ENCODE results near the gene NANOGP8.
"Not testable (repeated sequence)": the region's sequence is repeated elsewhere in the genome, so short reads cannot be mapped to it uniquely, and the experiment has no call there.

Gene NANOGP8

DNA sequence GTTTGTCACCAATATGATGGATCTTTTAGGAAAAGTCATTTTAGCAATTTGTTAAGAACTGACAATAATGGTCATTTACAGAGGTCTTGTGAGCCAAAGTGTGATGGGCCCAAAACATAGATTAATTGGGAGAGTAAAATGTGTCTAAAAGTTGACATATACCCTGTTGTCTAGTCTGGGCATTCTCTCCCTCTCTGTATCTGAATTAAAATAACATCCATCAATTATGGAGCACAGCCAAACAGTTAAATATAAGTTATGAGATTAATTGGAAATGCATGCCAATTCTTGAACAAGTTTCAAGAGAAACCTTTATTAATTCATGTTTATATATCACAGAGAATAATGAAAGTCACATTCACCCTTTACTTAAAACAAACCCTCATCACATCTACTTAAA is 13.6 kb upstream of the NANOGP8 start:
- no peak for FAIRE-seq
- no peak for DNase-seq (ENCODE audit: insufficient read length, low spot score)

DNA sequence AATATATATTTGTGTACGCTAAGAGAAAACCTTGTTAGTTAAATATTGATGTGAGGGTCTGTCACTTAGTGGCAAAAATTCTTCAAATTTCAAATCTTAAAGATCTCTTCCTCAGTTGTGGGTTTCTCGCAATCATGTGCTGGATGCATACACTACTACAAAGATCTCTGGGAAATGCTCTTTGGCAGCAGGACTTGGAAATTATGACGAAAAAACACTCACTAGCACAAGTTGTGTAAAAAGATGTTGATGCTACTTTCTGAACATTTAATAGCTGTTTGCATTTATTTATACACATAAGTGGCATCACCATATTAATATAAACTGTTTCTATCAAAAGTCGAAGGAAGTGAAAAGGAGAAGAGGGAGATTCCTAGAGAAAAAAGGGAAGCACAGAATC is 10.8 kb upstream of the NANOGP8 start:
- no peak for FAIRE-seq
- no peak for DNase-seq (ENCODE audit: insufficient read length, low spot score)

DNA sequence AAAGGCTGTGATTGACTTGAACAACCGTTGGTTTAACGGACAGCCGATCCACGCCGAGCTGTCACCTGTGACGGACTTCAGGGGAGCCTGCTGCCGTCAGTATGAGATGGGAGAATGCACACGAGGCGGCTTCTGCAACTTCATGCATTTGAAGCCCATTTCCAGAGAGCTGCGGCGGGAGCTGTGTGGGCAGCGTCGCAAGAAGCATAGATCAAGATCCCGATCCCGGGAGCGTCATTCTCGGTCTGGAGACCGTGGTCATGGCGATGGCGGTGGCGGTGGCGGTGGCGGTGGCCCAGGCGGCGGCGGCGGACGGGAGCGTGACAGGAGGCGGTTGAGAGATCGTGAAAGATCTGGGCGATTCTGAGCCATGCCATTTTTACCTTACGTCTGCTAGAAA is 7.8 kb upstream of the NANOGP8 start:
- no peak for FAIRE-seq
- no peak for DNase-seq (ENCODE audit: insufficient read length, low spot score)

DNA sequence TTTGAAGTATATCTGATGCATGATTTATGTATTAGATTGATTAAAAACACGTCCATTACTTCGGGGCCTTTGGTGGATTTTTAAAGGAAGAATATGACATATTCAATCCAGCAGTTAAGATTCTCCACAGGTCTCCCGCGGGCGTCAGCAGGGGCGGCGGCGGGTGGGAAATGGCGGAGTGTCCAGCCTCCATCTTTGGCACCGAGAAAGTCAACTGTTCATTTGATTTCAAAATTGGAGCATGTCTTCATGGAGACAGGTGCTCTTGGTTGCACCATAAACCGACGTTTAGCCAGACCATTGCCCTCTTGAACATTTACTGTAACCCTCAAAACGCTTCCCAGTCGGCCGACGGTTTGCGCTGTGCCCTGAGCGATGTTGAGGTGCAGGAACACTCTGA is 7.2 kb upstream of the NANOGP8 start:
- FAIRE-seq (no peak), DNase-seq (ENCODE audit: insufficient read length, low spot score) (no peak)

DNA sequence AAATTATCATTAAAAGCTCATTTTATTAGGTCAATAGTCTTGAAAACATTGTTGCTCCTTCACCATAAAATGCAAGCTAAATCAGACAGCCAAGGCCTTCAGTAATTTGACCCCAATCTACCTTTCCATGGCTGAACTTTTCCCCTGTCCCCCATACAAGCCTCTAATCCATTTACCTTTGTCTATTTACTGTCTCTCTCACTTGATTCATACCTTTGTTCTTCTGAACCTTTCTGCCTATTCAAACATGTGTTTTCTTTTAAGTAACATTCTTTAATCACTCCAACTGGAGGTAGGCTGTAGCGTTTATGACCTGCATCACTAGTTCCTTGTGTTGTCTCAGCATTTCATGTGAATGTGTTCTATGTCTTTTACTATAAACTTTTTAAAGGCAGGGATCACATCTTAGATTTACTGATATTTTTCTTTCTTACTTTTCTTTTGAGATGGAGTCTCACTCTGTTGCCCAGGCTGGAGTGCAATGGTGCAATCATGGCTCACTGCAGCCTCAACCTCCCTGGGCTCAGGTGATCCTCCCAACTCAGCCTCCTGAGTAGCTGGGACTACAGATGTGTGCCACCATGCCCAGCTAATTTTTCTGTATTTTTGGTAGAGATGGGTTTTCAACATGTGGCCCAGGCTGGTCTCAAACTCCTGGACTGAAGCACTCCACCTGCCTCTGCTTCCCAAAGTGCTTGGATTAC is 5.2 kb upstream of the NANOGP8 start:
- DNase-seq (ENCODE audit: insufficient read length, low spot score) (no peak), FAIRE-seq (no peak)

DNA sequence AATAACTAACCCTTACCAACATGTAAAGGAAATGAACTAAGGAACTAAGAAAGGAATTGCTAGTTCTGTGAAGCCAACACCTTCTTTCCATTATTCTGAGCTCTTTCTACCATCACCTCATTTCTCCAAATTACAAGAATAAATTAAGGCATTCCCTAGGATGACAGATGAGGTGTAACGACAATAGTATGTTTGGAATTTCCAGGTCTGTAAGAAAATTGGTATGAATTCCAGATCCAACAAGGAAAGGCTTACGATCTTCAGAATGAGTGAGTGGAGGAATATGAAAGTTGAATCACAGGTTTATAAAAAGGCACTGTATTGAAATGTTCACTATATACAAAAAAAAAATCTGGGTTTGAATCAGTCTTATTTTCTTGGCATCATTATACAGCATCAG is 4.5 kb upstream of the NANOGP8 start:
- no peak for DNase-seq (ENCODE audit: insufficient read length, low spot score)
- no peak for FAIRE-seq

DNA sequence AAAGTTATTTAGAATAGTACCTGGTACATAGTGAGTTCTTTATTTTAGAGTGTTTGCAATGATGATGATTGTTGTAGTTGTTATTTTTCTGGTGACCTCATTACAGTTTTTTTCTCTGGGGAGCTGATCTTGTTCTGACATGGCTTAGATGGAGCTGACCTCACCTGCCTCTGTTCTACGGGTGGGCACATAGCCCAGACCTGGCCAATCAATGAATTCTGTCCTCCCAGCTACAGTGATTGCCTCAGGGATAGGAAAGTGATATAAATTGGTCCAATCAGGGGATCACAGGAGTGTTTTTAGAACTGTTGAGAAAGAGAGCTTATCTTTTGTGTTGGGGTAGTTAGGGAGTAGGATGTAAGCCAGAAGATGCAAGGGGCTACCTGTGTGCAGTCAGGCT is 3.2 kb upstream of the NANOGP8 start:
- no peak for DNase-seq (ENCODE audit: insufficient read length, low spot score)
- FAIRE-seq = no peak

DNA sequence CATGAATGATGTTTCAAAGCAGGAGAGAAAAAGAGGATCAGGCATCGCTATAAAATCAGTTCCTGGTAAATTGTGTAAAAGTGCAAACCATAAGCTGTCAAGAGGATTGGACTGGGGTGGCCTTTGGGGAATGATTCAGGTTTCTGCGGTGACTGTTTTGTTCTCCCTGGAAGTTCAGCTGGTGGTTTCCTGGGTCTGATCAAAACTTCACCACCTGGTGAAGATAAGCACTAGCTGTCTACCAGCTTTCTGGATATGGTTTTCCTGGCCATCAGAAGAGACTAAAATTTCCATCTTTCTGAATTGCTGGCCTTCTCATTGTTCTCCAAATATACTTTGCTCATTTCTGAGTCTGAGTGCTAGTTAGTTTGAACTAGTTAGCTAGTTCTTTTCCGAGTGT is 2.7 kb upstream of the NANOGP8 start:
- FAIRE-seq (no peak), DNase-seq (ENCODE audit: insufficient read length, low spot score) (no peak)

DNA sequence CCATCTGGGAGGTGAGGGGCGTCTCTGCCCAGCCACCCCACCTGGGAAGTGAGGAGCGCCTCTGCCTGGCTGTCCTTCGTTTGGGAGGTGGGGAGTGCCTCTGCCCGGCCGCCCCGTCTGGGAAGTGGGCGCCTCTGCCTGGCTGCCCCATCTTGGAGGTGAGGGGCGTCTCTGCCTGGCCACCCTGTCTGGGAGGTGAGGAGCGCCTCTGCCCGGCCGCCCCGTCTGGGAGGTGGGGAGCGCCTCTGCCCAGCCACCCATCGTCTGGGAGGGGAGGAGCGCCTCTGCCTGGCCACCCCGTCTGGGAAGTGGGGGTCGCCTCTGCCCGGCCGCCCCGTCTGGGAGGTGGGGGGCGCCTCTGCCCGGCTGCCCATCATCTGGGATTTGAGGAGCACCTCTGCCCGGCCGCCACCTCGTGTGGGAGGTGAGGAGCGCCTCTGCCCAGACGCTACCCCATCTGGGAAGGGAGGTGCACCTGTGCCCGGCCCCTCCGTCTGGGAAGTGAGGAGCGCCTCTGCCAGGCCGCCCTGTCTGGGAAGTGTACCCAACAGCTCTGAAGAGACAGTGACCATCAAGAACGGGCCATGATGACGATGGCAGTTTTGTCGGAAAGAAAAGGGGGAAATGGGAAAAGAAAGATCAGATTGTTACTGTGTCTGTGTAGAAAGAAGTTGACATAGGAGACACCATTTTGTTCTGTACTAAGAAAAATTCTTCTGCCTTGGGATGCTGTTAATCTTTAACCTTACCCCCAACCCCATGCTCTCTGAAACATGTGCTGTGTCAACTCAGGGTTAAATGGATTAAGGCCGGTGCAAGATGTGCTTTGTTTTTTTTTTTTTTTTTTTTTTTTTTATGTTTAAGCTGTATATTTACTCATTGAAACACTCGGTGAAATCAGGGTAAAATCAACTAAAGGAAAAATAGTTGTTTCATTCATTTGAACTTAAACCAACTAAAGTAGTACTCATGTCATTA is 2.4 kb downstream of the NANOGP8 start:
- DNase-seq (ENCODE audit: insufficient read length, low spot score); FAIRE-seq: not testable (repeated sequence)

DNA sequence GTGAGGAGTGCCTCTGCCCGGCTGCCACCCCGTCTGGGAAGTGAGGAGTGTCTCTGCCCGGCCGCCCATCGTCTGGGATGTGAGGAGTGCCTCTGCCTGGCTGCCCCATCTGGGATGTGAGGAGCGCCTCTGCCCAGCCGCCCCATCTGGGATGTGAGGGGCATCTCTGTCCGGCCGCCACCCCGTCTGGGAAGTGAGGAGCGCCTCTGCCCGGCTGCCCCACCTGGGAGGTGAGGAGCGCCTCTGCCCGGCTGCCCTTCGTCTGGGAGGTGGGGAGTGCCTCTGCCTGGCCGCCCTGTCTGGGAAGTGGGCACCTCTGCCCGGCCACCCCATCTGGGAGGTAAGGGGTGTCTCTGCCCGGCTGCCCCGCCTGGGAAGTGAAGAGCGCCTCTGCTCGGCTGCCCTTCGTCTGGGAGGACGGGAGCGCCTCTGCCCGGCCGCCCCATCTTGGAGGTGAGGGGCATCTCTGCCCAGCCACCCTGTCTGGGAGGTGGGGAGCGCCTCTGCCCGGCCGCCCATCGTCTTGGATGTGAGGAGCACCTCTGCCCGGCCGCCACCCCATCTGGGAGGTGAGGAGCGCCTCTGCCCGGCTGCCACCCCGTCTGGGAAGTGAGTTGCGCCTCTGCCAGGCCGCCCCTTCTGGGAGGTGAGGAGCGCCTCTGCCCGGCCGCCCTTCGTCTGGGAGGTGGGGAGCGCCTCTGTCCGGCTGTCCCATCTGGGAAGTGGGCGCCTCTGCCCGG is 3.3 kb downstream of the NANOGP8 start:
- not testable (repeated sequence) for FAIRE-seq; DNase-seq (ENCODE audit: insufficient read length, low spot score)

DNA sequence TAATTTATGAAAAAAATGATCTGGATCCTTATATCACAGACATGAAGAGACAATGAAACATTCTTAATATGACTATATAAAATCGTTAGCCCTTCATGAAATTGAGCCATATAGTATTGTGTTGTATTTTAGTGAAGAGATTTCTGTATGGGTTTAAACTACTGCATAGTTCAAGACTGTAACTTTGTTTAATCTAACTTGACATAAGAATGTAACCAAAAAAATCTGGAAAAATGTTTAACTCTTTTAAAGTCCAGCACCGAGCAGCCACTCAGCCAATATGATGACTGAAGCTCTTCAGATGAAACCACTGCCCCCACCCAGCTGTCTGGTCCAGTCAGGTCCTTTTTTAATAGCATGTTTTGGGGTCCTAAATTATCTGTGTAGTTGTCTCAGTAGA is 4.9 kb downstream of the NANOGP8 start:
- DNase-seq (ENCODE audit: insufficient read length, low spot score) (no peak), FAIRE-seq (no peak)

DNA sequence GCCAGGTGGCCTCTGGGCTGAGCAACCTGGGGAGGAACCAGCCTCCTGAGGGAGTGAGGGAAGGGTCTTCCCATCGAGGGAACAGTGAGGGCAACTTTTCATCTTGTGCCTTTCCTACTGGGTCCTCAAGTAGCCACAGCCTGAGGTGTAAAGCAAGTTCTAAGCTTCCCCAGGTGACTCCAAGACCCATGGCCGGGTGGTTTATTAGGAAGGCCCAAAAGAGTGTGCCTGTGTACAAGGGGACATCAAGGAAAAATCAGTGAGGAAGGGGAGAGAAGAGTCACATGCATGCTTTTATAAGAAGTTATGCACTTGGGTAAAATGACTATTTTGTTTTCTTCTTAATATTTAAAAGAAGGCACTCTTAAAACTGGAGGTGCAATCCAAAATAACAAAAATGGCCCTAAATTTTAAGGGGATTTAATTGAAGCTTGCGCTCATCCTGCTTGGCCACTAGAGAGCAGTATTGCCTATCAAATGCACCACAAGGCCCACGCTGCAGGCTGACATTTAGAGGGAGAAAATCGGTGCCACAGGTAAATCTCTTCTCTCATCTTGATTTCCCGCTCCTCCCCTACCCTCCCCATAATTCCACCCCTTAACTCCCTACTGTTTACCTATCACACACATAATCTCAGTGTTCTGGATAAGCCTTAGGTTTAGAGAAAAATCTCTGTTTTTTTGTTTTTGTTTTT is 6.7 kb downstream of the NANOGP8 start:
- FAIRE-seq = peak; percentile 4
- DNase-seq (ENCODE audit: insufficient read length, low spot score) = peak; percentile 66

DNA sequence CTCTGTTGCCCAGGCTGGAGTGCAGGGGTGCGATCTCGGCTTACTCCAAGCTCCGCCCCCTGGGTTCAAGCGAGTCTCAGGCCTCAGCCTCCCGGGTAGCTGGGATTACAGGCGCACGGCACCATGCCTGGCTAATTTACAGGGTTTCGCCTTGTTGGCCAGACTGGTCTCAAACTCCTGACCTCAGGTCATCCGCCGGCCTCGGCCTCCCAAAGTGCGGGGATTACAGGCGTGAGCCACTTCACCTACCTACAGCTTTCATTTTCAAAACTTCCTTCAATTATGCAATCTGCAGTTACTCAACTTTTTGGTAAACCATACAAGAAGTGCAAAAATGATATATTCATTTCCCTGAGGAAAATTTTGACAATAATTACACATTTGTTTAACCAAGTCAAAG is 14.0 kb downstream of the NANOGP8 start:
- DNase-seq (ENCODE audit: insufficient read length, low spot score) (no peak), FAIRE-seq (no peak)

DNA sequence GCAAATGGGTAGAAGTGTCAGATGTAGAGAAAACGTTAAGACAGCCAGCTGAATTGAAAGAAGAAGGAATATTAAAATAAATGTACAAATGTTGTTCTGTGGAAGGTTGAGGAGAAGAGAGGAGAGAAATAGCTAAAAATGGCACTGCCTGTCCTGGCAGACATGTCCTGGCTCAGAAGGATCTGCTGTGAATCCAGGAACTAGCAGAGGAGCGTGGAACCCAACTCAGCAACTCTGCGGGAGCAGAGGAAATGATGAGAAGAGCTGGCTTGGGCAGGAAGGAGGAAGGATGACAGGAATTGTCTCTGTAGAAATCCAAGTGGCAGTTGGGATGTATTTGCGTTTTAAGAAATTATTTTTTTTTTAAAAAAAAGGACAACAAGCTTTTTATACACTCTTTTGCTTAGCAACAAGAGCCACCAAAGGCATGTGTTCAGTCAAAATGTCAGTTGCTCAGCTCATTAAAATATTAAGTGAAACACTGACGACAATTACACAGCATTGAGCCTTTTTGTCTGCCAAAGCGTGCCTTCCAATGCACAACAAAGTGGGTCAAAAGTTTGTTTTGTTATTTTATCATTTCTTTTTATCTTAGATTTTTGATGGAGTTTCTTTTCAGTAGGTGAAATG is 16.1 kb downstream of the NANOGP8 start:
- DNase-seq (ENCODE audit: insufficient read length, low spot score) (no peak), FAIRE-seq (no peak)

DNA sequence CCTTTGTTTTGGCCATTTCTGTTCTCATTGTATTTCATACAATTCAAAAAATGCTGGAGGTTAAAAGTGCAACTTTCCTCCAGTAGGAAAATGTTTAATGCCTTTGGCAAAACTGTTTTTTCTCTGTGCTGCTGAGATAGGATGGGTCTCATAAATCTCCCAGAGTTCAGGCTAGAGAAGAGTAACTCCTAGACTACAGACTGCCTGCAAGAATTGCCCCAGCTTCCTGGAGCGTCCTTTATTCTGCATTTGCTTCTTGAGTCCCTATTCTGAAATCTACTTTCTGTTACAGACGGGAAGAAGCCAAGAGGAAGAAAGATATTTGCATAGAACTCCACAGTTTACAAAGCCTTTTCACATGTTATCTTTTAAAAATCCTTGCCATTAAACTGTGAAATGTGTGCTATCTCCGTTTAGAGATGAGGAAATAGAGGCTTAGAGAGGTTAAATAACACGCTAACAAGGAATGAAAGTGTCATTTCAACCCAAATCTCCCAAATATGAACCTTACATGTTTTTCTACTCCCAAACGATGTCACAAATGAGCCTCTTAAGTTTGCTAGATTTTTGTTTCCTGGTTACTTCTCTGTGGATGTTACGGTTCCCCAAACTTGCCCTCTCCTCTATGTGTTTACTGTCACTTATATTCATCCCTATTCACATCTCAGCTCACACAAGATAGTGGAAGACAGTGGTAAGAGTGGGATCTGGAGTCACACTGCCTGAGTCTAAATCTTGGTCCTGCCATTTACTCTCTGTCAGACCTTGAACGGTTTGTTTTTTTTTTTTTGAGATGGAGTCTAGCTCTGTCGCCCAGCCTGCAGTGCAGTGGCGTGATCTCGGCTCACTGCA is 17.4 kb downstream of the NANOGP8 start:
- no peak for FAIRE-seq
- no peak for DNase-seq (ENCODE audit: insufficient read length, low spot score)

DNA sequence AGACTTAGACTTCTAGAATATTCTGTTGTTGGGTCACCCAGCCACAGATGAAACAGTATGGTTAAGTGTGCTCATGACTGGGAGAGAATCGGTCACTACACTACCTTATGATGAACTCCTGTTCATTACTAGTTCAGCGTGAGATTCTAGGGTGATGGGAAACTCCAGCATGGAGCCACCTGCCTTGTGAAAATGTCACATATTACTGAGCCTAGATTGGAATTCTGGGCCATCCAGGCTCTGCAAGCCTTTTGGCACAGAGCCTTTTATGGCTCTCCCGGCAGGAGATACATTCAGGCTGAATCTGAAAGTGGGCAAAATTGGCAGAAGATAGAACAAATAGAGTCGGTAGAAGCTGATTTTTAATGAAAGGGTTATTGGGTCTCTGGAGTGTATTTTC is 19.0 kb downstream of the NANOGP8 start:
- no peak for FAIRE-seq

DNA sequence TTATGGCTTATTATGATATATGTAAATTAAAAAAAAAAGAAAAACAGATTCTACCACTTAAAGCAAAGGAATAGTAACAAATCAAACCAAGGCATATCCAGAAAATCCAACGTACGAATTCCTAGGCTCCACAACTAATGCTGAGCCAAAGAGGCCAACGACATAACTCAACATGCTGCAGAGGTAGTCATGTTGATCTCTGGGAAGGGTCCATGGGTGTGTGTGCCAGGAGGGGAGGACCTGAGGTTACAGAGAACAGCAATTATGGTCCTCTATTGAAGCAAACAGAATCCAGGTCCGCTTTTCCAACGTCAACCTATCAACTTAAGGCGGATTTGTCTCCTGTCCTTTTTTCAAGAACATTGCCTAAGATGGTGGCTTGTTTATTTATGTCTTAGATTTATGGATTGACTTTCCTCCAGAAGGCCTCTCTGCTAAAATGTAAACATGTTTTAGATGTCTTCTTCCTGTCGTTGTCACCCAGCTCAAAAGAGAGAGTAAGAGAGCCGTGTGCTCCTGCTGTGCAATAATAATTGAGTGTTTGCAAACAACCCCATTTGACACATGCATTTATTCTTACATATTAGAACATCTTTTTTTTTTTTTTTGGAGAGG is 20.4 kb downstream of the NANOGP8 start:
- no peak for DNase-seq (ENCODE audit: insufficient read length, low spot score)

More for the DNA sequence above, 19.0 kb downstream of the NANOGP8 start:
- DNase-seq (ENCODE audit: insufficient read length, low spot score) = no peak

DNA sequence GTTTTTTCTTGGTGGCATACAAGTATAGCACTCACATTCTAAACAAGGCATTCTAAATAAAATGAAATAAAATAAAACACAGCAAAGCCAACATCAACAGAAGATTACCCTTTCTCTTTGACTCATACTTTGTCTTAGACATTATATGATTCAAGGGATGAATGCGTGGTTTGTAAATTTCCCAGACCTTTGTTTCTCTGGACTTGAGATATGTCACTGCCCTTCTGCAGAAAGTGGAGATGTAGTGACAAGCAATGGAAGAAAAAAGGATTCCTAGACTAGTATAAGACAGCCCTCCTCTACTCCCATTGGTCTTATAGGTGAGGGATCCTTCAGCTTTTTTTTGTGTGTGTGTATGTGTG is 22.4 kb downstream of the NANOGP8 start:
- no peak for DNase-seq (ENCODE audit: insufficient read length, low spot score)
- FAIRE-seq = no peak

More for the DNA sequence above, 20.4 kb downstream of the NANOGP8 start:
- FAIRE-seq = no peak
